ENCODE measurements around the gene SLCO4A1. TPM values are rescaled to one million over a fixed set of nuclear protein-coding genes. Genes with fewer than 3 reads are reported as not detected.

The SLCO4A1 gene
- total and polyA plus RNA-seq, 2 experiments from 2014 or later = 0.22 to 0.43 TPM

GRCh38 chr20:62710886-62711702 lies 68.8 kb downstream of the SLCO4A1 start:
- in situ Hi-C loops (cut with MboI) = no loop called here
- Histone ChIP-seq H3K9ac (no peak overlapping the region), H2AFZ (no peak overlapping the region), H3K9me2 (ENCODE audit: insufficient read depth) (no peaks in the 10 kb centered on the region), H3K4me2 (ENCODE audit: unreplicated experiment) (no peak overlapping the region), H3K27ac (no peak overlapping the region), H3K9me3 (ENCODE audit: low read depth) (no peaks in the 10 kb centered on the region), H3K27me3 (replicated peaks; ENCODE audit: insufficient read depth) (peaks cover 22% of the 10 kb centered on the region), H4K20me1 (ENCODE audit: insufficient read depth) (no peaks in the 10 kb centered on the region), H3F3A (ENCODE audit: insufficient read depth) (no peaks in the 10 kb centered on the region), H3K4me1 (ENCODE audit: insufficient read depth) (no peaks in the 10 kb centered on the region), H3K79me2 (ENCODE audit: insufficient read depth) (no peaks in the 10 kb centered on the region), H3K36me3 (ENCODE audit: low read depth) (no peaks in the 10 kb centered on the region), H3K4me3 (no peak overlapping the region)
- 45 to 46% methylated on average over 15 to 23 of the region's 23 CpGs for WGBS, 2 experiments (ENCODE audit: low coverage in 1 of 2, low lambda C conversion rate in 2 of 2, missing lambda C conversion rate in 2 of 2)
- TF ChIP-seq EZH2 (IDR thresholded peaks at IDR 0.05; ENCODE audit: insufficient read depth, poor library complexity, severe bottlenecking) (no peak), EZH2phosphoT487 (IDR thresholded peaks at IDR 0.05; ENCODE audit: insufficient read depth, low read depth) (no peak)
- DNase-seq = peak; percentile 32

GRCh38 chr20:62711703-62712101 lies 69.4 kb downstream of the SLCO4A1 start:
- H2AFZ ChIP-seq = no peak overlapping the region
- no peak overlapping the region for H3K9ac ChIP-seq
- H3K9me3 ChIP-seq (ENCODE audit: low read depth) = no peaks in the 10 kb centered on the region
- in situ Hi-C loops (cut with MboI) = no loop called here
- no peaks in the 10 kb centered on the region for H4K20me1 ChIP-seq (ENCODE audit: insufficient read depth)
- peaks cover 22% of the 10 kb centered on the region for H3K27me3 ChIP-seq (replicated peaks; ENCODE audit: insufficient read depth)
- H3K79me2 ChIP-seq (ENCODE audit: insufficient read depth) = no peaks in the 10 kb centered on the region
- no peaks in the 10 kb centered on the region for H3K36me3 ChIP-seq (ENCODE audit: low read depth)
- WGBS, 2 experiments (ENCODE audit: low coverage in 1 of 2, low lambda C conversion rate in 2 of 2, missing lambda C conversion rate in 2 of 2) = 57 to 60% methylated on average over 22 to 23 of the region's 23 CpGs
- H3K9me2 ChIP-seq (ENCODE audit: insufficient read depth) = no peaks in the 10 kb centered on the region
- no peaks in the 10 kb centered on the region for H3F3A ChIP-seq (ENCODE audit: insufficient read depth)
- TF ChIP-seq EZH2 (IDR thresholded peaks at IDR 0.05; ENCODE audit: insufficient read depth, poor library complexity, severe bottlenecking) (no peak), EZH2phosphoT487 (IDR thresholded peaks at IDR 0.05; ENCODE audit: insufficient read depth, low read depth) (no peak)
- H3K27ac ChIP-seq = no peak overlapping the region
- H3K4me3 ChIP-seq = no peak overlapping the region
- no peak for DNase-seq
- H3K4me2 ChIP-seq (ENCODE audit: unreplicated experiment) = no peak overlapping the region
- H3K4me1 ChIP-seq (ENCODE audit: insufficient read depth) = no peaks in the 10 kb centered on the region

DNA sequence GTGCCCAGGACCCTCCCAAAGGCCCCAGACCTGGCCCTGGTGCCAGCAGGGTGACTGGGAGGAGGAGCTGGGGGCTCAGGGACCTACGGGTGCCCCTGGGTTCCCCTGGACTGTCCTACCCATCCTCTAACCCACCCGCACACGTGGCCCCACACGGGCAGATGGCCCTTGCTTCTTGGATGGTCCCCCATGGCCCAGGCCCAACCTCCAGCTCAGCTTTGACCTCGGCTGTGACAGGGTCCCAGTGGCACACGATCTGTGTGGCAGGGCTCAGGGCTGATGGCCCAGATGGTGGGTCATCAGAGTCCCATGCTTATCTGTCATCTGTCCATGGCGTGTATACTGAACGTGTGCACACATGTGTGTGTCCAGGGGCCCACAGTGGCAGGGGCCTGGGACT lies 70.3 kb downstream of the SLCO4A1 start:
- no peaks in the 10 kb centered on the region for H3K9me2 ChIP-seq (ENCODE audit: insufficient read depth)
- in situ Hi-C loops (cut with MboI) = no loop called here
- no peak overlapping the region for H3K9ac ChIP-seq
- TF ChIP-seq EZH2phosphoT487 (IDR thresholded peaks at IDR 0.05; ENCODE audit: insufficient read depth, low read depth) (no peak), EZH2 (IDR thresholded peaks at IDR 0.05; ENCODE audit: insufficient read depth, poor library complexity, severe bottlenecking) (no peak)
- no peaks in the 10 kb centered on the region for H3F3A ChIP-seq (ENCODE audit: insufficient read depth)
- no peak overlapping the region for H3K27ac ChIP-seq
- no peaks in the 10 kb centered on the region for H3K9me3 ChIP-seq (ENCODE audit: low read depth)
- H3K4me2 ChIP-seq (ENCODE audit: unreplicated experiment) = no peak overlapping the region
- peaks cover 28% of the 10 kb centered on the region for H3K27me3 ChIP-seq (replicated peaks; ENCODE audit: insufficient read depth)
- H3K4me3 ChIP-seq = no peak overlapping the region
- H3K36me3 ChIP-seq (ENCODE audit: low read depth) = no peaks in the 10 kb centered on the region
- 58% methylated on average over 8 of the region's 8 CpGs for WGBS, 2 experiments (ENCODE audit: low coverage in 1 of 2, low lambda C conversion rate in 2 of 2, missing lambda C conversion rate in 2 of 2)
- no peak overlapping the region for H2AFZ ChIP-seq
- no peaks in the 10 kb centered on the region for H3K79me2 ChIP-seq (ENCODE audit: insufficient read depth)
- no peaks in the 10 kb centered on the region for H4K20me1 ChIP-seq (ENCODE audit: insufficient read depth)
- H3K4me1 ChIP-seq (ENCODE audit: insufficient read depth) = no peaks in the 10 kb centered on the region
- DNase-seq = no peak

GRCh38 chr20:62714006-62714405 lies 71.7 kb downstream of the SLCO4A1 start:
- H3K27ac ChIP-seq = no peak overlapping the region
- TF ChIP-seq EZH2 (IDR thresholded peaks at IDR 0.05; ENCODE audit: insufficient read depth, poor library complexity, severe bottlenecking) (no peak), EZH2phosphoT487 (IDR thresholded peaks at IDR 0.05; ENCODE audit: insufficient read depth, low read depth) (no peak)
- 84 to 85% methylated on average over 10 of the region's 10 CpGs for WGBS, 2 experiments (ENCODE audit: low coverage in 1 of 2, low lambda C conversion rate in 2 of 2, missing lambda C conversion rate in 2 of 2)
- peaks cover 29% of the 10 kb centered on the region for H3K27me3 ChIP-seq (replicated peaks; ENCODE audit: insufficient read depth)
- no peaks in the 10 kb centered on the region for H3K79me2 ChIP-seq (ENCODE audit: insufficient read depth)
- no peaks in the 10 kb centered on the region for H3K9me2 ChIP-seq (ENCODE audit: insufficient read depth)
- no peaks in the 10 kb centered on the region for H3F3A ChIP-seq (ENCODE audit: insufficient read depth)
- H3K9me3 ChIP-seq (ENCODE audit: low read depth) = no peaks in the 10 kb centered on the region
- in situ Hi-C loops (cut with MboI) = no loop called here
- no peaks in the 10 kb centered on the region for H4K20me1 ChIP-seq (ENCODE audit: insufficient read depth)
- no peaks in the 10 kb centered on the region for H3K36me3 ChIP-seq (ENCODE audit: low read depth)
- H3K4me1 ChIP-seq (ENCODE audit: insufficient read depth) = no peaks in the 10 kb centered on the region
- H3K4me3 ChIP-seq = no peak overlapping the region
- no peak overlapping the region for H2AFZ ChIP-seq
- H3K4me2 ChIP-seq (ENCODE audit: unreplicated experiment) = no peak overlapping the region
- DNase-seq = no peak
- no peak overlapping the region for H3K9ac ChIP-seq

Data from GM23248 (cell line).